Esophagus squamous epithelium (tissue), 5 donors: Measurements from ENCODE around the gene GABRR2. TPM values are rescaled to one million over a fixed set of nuclear protein-coding genes. Genes with fewer than 3 reads are reported as not detected.

Experiments
- DNase-seq: peaks from one replicate; lab custom pipeline; 2025; lab: John Stamatoyannopoulos, UW
- H3K27ac ChIP-seq, 4 donors: fragments of 200-600 bp; sonication (generic); one replicate each; pipeline ENCODE4 v1.5.1; 2016 to 2019; ENCODE audit warnings: mild to moderate bottlenecking in 1 of 4
- H3K27me3 ChIP-seq, 4 donors: fragments of 200-600 bp; sonication (generic); 1 replicate in 3 of 4; 2 replicates in 1 of 4; pipeline versions ENCODE4 v1.5.1 to v1.6.0; 2017 to 2021; ENCODE audit warnings: antibody characterized with exemption in 1 of 4
- H3K36me3 ChIP-seq, 3 donors: fragments of 200-600 bp; sonication (generic); one replicate each; pipeline ENCODE4 v1.5.1; 2016 to 2019
- H3K4me1 ChIP-seq, 3 donors: fragments of 200-600 bp; sonication (generic); one replicate each; pipeline ENCODE4 v1.5.1; 2017 to 2019
- H3K4me3 ChIP-seq, 4 donors: fragments of 200-600 bp; sonication (generic); 1 replicate in 3 of 4; 2 replicates in 1 of 4; pipeline ENCODE4 v1.5.1; 2016 to 2019; ENCODE audit warnings: mild to moderate bottlenecking in 2 of 4, moderate library complexity in 1 of 4
- H3K9me3 ChIP-seq, 3 donors: fragments of 200-600 bp; sonication (generic); one replicate each; pipeline ENCODE4 v1.5.1; 2016 to 2019
- POLR2A ChIP-seq, 4 donors: fragments of 450-650 bp; IDR thresholded peaks; one replicate each; pipeline ENCODE4 v1.6.1; 2017; ENCODE audit warnings: antibody characterized with exemption in 4 of 4, mild to moderate bottlenecking in 4 of 4, moderate library complexity in 3 of 4
- WGBS, 2 donors: methylation state at CpG; one replicate each; pipeline ENCODE4 v1.1.5; 2018; 5-methylcytosine and 5-hydroxymethylcytosine counted together
- intact Hi-C: fragments of 100-400 bp; cut with DNase I; formaldehyde crosslinking; loops from one replicate; pipeline ENCODE4 v1.15.0; 2022
- total RNA-seq, 4 donors: library from RNA; depleted of rRNA; stranded (reverse); fragments of >200 nt; gene quantifications; one replicate each; pipeline ENCODE4 v1.1.0, GENCODE V29; 2016
- TF ChIP-seq, protein P1 (sequence below), 6 experiments: fragments of 450-650 bp in 4 of 6; fragments of 200-600 bp in 2 of 6; sonication (generic) in 2 of 6; IDR thresholded peaks; one replicate each; pipeline ENCODE4 v1.5.1; 2016 to 2019; ENCODE audit warnings: antibody characterized with exemption in 6 of 6, mild to moderate bottlenecking in 4 of 6, moderate library complexity in 4 of 6
- donor health status: DM: yes; HTN: yes; CAD: no.

GABRR2 gene
- total RNA-seq, 4 donors from 2014 or later, result 0.19 TPM; not detected in 3

- H3K36me3 ChIP-seq, result peaks cover 0 to 80% (median 9%) of the 10 kb centered on the region in 3 donors
Measured at GRCh38 chr6:89328976-89329375, 13.9 kb upstream of the GABRR2 start.

DNA sequence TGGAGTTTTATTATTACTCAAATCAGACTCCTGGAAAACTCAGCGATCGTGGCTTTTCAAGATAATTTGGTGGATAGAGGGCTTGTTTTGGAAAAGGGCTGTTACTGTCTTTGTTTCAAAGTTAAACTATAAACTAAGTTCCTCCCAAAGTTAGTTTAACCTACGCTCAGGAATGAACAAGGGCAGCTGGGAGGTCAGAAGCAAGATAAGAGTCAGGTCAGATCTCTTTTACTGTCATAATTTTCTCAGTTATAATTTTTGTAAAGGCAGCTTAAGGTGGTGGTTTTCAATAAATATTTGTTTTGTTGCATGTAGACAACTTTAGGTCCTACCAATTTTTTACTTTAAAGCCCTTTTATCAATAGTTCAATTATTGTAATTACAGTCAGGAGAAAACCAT, 9.2 kb upstream of the GABRR2 start:
- H3K27me3 ChIP-seq, result no peaks in the 10 kb centered on the region
- no peaks in the 10 kb centered on the region for H3K9me3 ChIP-seq
- H3K4me3 ChIP-seq, result no peak overlapping the region
- H3K36me3 ChIP-seq, result peaks cover 0 to 40% (median 0%) of the 10 kb centered on the region in 3 donors
- TF ChIP-seq, protein P1, sequence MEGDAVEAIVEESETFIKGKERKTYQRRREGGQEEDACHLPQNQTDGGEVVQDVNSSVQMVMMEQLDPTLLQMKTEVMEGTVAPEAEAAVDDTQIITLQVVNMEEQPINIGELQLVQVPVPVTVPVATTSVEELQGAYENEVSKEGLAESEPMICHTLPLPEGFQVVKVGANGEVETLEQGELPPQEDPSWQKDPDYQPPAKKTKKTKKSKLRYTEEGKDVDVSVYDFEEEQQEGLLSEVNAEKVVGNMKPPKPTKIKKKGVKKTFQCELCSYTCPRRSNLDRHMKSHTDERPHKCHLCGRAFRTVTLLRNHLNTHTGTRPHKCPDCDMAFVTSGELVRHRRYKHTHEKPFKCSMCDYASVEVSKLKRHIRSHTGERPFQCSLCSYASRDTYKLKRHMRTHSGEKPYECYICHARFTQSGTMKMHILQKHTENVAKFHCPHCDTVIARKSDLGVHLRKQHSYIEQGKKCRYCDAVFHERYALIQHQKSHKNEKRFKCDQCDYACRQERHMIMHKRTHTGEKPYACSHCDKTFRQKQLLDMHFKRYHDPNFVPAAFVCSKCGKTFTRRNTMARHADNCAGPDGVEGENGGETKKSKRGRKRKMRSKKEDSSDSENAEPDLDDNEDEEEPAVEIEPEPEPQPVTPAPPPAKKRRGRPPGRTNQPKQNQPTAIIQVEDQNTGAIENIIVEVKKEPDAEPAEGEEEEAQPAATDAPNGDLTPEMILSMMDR (IDR thresholded peaks at IDR 0.05), result no peak
- TF ChIP-seq POLR2A (IDR thresholded peaks at IDR 0.05), result no peak
- intact Hi-C loops, result no loop called here
- DNase-seq, result no peak
- WGBS, 2 donors, result 86 to 93% methylated on average over 3 of the region's 3 CpGs
- no peaks in the 10 kb centered on the region for H3K4me1 ChIP-seq
- peak overlapping the region in 1 of 4 donors; percentile 37 for H3K27ac ChIP-seq

More at GRCh38 chr6:89328976-89329375, 13.9 kb upstream of the GABRR2 start:
- TF ChIP-seq POLR2A (IDR thresholded peaks at IDR 0.05), result no peak
- TF ChIP-seq, protein P1 (IDR thresholded peaks at IDR 0.05), result no peak
- DNase-seq, result no peak
- intact Hi-C loops, result no loop called here
- Histone ChIP-seq H3K4me3 (no peak overlapping the region), H3K27me3 (no peaks in the 10 kb centered on the region), H3K4me1 (no peaks in the 10 kb centered on the region), H3K9me3 (no peaks in the 10 kb centered on the region), H3K27ac (no peak overlapping the region)
- 80 to 89% methylated on average over 1 of the region's 1 CpG for WGBS, 2 donors

DNA sequence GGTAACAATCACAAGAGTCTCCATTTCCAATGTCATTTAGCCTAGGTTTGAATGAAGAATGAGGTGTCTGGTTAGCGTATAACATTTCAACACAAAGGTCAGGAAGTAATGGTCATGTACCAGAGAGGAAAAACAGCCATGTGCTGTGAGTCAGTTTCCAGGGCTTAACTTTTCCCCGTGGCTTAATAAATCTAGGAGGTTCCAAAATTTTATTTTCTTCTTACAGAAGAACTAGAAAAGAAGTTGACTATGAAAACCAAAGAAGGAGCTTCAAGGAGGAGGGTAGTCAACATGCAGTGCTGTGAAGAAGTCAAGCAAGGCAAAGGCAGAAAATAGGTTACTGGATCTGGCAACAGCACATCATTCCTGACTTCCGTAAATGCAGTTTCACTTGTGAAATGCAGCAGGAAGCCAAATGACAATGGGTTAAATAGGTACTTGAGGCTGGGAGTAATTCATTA, 8.4 kb upstream of the GABRR2 start:
- Histone ChIP-seq H3K36me3 (peaks cover 0 to 32% (median 0%) of the 10 kb centered on the region in 3 donors), H3K27me3 (no peaks in the 10 kb centered on the region), H3K4me1 (no peaks in the 10 kb centered on the region), H3K4me3 (no peak overlapping the region), H3K9me3 (no peaks in the 10 kb centered on the region), H3K27ac (peak overlapping the region in 1 of 4 donors; percentile 37)
- no peak for DNase-seq
- intact Hi-C loops, result no loop called here
- no peak for TF ChIP-seq POLR2A (IDR thresholded peaks at IDR 0.05)
- TF ChIP-seq, protein P1 (IDR thresholded peaks at IDR 0.05), result no peak
- 69 to 75% methylated on average over 3 of the region's 3 CpGs for WGBS, 2 donors

GRCh38 chr6:89321131-89321970, 6.3 kb upstream of the GABRR2 start:
- intact Hi-C loops, result no loop called here
- H3K36me3 ChIP-seq, result peaks cover 0 to 12% (median 0%) of the 10 kb centered on the region in 3 donors
- H3K9me3 ChIP-seq, result no peaks in the 10 kb centered on the region
- TF ChIP-seq POLR2A (IDR thresholded peaks at IDR 0.05), result no peak
- TF ChIP-seq, protein P1 (IDR thresholded peaks at IDR 0.05), result no peak
- DNase-seq, result no peak
- WGBS, 2 donors, result 69% methylated on average over 9 of the region's 9 CpGs
- no peaks in the 10 kb centered on the region for H3K4me1 ChIP-seq
- H3K4me3 ChIP-seq, result no peak overlapping the region
- H3K27me3 ChIP-seq, result no peaks in the 10 kb centered on the region
- H3K27ac ChIP-seq, result no peak overlapping the region

GRCh38 chr6:89320012-89320559, 5.0 kb upstream of the GABRR2 start:
- H3K27ac ChIP-seq, result no peak overlapping the region
- no peaks in the 10 kb centered on the region for H3K9me3 ChIP-seq
- H3K36me3 ChIP-seq, result peaks cover 0 to 8% (median 0%) of the 10 kb centered on the region in 3 donors
- WGBS, 2 donors, result 92% methylated on average over 6 of the region's 6 CpGs
- no peak for TF ChIP-seq POLR2A (IDR thresholded peaks at IDR 0.05)
- TF ChIP-seq, protein P1 (IDR thresholded peaks at IDR 0.05), result no peak
- H3K27me3 ChIP-seq, result no peaks in the 10 kb centered on the region
- no peak for DNase-seq
- no peaks in the 10 kb centered on the region for H3K4me1 ChIP-seq
- H3K4me3 ChIP-seq, result no peak overlapping the region
- intact Hi-C loops, result no loop called here
